Left lobe of liver (tissue), 2 donors: ENCODE measurements around the gene CFAP299. TPM values are rescaled to one million over a fixed set of nuclear protein-coding genes. Genes with fewer than 3 reads are reported as not detected.
"Not testable (repeated sequence)": the region's sequence is repeated elsewhere in the genome, so short reads cannot be mapped to it uniquely, and the experiment has no call there.

Source experiments
- ATAC-seq: fragments of 200-7000 bp; cut with Tn5 transposase; one replicate; pipeline ENCODE4 v1.9.1; 2020; ENCODE audit warnings: mild to moderate bottlenecking, moderate library complexity
- DNase-seq: peaks from one replicate; pipeline ENCODE4 v3.0.0-alpha.2; 2020; ENCODE audit warnings: low spot score
- total RNA-seq: library from RNA; stranded (reverse); gene quantifications from one replicate; pipeline ENCODE4 v1.2.1, GENCODE V29; 2021
- donor health status: DM: no; HTN: no; CAD: no; lungs with moderate emphysema.
- donor health status: DM: no; HTN: yes; CAD: no.

Gene CFAP299
- total RNA-seq, 1 donor from 2014 or later, result not detected

DNA sequence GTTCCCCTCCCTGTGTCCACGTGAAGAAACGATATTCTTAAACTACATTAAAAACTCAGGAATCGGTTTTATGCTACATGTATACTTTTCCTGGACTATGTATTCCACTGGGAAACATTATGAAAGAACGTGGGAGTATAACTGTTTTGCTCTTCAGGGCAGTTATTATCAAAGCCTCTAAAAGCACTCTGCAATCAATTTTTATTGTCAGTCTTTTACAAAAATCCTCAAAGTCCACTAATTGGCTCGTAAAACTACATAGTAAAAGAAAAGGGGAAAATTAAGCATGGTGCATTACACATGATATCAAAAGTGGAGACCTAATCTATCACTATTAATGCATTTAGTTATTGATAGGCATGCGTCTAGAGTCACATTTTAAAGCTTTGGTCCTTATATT, 11.4 kb upstream of the CFAP299 start:
- no peak for DNase-seq
- no peak for ATAC-seq

DNA sequence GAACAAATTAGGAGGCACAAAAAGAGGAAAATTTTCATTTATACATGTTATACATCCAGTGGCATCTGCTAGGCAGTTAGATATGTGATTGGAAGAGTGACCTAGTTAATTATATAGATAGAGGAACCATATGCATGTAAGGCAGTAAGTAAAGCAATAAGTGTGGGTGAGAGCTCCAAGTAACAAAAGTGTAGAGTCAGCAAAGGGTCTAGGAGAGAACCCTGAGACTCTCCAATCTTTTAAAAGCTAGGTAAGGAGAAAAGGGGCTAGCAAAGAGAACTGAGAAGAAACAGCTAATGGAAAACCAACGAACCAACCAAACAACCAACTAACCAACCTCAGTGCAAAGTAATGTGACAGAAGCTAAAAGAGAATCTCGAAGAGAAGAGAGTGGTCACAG, 3.8 kb upstream of the CFAP299 start:
- ATAC-seq, result no peak

DNA sequence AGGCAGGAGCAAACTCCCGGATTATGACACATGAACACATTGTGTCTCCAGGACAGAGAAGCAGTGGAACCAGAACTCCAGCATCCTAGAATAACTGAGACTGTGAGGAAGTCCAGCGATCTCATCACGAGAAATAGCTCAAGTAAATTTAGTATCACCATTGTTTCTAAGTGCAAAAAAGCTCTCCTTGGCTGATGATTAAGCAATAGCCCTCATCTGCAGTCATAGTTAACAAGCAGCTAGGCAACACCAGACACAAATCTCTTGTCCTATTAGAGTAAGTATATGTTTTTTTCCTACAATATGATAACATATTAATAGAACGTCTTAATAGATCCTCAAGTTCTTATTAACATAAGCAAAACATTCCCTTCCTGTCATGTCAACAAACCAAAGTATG, 2.4 kb upstream of the CFAP299 start:
- DNase-seq (no peak), ATAC-seq (no peak)

More for the DNA sequence above, 3.8 kb upstream of the CFAP299 start:
- DNase-seq, result no peak

DNA sequence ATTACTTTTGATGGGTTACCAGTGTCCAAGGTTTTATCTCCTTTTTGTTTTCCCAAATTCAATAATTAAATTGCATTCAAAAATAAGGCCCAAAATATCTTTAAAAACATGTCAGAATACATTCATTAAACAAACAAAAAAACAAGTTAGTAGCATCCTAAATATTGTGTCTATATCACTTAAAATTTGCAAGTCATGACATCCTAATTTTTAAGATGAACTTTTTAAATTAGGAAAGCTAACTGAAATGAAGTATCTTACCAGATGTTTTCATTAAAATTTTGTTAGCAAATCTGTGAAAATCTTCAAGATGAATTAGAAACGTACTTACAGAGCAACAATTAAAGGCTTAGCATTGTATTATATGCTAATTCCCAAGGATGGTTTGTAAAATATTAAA, 962 bp upstream of the CFAP299 start:
- ATAC-seq, result no peak

DNA sequence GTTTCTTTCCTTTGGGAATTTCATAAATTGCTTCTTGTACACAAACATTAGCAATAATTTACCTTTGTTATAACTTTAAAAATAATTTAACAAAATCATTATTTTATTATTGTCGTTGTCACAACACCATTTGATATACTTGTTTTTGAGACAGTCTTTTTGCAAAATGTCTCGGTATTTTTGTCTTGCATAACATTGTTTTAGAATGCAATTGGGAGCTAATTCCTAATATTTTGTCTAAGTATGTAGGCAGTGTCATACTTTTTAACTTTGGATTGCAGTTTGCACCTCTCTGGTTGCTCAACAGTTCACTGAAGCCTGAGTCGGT, 340 bp upstream of the CFAP299 start:
- DNase-seq (no peak), ATAC-seq (no peak)

More for the DNA sequence above, 962 bp upstream of the CFAP299 start:
- DNase-seq, result no peak

DNA sequence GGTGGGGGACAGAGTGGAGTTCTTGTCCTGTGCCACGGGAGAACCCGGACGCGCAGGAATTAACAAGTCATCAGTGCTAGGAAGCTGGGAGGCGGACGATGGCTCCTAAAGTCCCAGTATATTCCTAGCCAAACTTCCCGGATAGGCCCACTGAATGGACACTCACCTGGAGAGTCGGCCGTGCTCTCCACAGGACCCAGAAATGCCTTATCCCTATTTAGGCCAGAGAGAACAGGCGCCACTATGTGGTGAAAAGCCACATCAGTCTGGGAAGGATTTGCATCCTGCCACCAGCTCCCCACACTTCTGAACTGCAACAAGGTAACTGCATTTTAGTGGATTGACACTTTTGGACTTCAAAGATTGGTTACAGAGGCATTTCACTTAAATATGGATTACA, 1.1 kb downstream of the CFAP299 start:
- DNase-seq (peak; percentile 53), ATAC-seq (peak; percentile 73)

DNA sequence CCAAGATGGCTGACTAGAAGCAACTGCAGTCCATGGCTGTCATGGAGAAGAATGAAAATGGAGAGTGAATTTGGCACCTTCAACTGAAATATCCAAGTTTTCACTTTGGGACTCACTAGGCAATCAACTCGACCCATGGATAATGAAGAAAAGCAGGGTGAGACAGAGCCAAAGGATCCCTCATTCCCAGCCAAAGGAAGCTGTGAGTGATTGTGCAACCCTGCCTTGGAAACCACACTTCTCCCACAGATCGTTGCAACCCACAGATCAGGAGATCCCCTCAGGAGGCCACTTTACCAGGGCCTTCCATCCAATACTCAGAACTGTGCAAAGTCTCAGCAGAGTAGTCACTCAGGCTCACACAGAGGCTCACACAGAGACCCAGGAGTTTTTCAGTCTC, 4.5 kb downstream of the CFAP299 start:
- ATAC-seq, result no peak
- no peak for DNase-seq

DNA sequence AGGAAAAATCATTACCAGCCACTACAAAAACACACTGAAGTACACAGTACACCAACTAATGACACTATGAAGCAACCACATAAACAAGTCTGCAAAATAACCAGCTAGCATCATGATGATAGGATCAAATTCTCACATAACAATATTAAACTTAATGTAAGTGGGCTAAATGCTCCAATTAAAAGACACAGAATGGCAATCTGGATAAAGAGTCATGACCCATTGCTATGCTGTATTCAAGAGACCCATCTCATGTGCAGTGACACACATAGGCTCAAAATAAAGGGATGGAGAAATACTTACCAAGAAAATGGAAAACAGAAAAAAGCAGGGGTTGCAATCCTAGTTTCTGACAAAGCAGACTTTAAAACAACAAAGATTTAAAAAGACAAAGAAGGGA, 7.2 kb downstream of the CFAP299 start:
- not testable (repeated sequence) for ATAC-seq, DNase-seq

DNA sequence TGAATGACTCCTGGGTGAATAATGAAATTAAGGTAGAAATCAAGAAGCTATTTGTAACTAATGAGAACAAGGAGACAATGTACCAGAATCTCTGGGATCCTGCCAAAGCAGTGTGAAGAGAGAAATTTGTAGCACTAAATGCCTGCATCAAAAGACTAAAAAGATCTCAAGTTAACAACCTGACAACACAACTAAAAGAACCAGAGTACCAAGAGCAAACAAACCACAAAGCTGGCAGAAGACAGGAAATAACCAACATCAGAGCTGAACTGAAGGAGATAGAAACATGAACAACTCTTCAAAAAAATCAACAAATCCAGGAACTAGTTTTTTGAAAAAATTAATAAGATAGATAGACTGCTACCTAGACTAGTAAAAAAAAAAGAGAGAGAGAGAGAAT, 8.4 kb downstream of the CFAP299 start:
- DNase-seq (no peak), ATAC-seq (no peak)

DNA sequence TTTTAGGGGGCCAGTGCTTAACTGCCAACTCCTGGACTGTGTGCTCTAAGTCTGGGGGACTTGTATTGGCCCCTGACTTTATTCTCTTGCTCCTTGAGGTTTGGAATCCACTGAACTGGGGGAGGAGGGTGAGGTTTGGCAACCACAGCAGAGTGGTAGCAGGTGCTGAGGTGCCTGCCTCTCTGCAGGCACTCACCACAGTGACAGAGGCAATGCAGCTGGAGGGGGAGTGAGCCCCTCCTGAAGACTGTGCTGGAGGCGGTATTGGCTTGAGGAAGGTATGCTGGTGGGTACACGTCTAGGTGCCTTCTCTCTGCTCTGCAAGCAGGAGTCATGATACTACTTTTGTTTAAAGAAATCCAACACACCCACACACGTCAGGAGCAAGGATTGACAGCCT, 24.6 kb downstream of the CFAP299 start:
- ATAC-seq (no peak), DNase-seq (no peak)

DNA sequence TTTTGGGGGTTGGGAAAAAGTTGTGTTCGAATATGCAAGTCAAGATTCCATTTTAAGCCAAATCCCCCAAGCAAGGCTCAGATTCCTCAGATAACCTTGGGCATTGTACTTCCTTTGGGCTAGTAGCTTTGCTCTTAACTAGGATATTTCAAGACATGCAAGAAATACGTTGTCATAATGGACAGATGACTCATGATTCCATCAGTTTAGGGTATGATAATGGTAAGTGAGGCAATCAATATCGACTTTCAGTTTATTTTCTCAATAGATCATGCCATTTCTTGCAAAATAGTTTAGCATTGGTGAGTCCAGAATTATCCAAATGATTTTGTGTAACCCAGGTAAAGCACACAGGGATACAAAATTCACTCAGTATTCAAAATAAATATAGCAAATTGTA, 25.4 kb downstream of the CFAP299 start:
- ATAC-seq (no peak), DNase-seq (no peak)

DNA sequence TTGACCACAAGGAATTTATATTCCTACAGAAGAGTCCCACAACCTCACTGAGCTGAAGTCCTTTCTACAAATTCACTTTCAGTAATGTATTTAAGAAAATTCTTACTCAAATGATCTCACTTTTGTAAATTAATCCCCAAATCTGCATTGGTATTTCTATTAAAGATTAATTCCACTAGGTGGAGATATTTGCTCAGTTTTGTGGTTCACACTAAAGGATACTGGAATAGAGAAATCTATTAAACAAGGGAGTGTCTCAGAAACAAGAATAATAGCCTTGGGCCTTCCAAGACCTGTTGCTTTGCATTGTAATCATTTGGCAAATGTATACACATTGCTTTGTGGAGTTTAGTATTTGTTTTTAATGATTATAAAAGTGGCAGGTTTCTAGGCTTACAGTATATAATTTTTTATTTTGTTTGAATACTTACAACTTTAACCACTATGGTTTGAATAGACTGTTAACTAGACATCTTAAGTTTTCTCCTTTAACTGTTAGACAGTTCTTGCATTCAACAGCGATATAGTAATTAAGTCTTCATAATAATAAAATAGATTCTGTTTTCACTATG, 25.9 kb downstream of the CFAP299 start:
- DNase-seq, result no peak
- ATAC-seq, result peak; percentile 70

DNA sequence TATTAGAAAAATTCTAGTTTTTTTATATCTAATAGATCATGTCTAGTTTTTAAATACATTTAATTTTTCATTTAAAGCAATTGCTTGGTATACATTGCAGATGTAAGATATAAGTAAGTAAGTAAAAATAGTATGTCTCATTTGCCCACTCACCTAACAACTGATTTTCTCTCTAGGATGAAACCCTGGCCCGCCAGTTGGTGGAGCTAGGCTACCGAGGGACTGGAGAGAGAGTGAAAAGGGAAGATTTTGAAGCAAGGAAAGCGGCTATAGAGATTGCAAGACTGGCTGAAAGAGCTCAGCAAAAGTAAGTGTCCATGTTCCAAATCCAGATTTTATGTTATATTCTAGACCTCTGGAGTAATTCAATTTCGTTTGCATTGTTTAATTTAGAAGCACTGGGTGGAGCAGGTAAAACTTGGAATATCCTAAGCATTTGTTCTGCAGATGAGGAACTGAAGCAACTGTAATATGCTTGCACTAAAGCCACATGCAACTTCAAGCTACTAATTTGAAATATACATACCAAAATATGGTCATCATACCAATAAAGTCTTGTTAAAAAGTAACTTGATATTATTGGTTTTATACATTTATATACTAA, 27.1 kb downstream of the CFAP299 start:
- ATAC-seq (peak; percentile 78), DNase-seq (no peak)

DNA sequence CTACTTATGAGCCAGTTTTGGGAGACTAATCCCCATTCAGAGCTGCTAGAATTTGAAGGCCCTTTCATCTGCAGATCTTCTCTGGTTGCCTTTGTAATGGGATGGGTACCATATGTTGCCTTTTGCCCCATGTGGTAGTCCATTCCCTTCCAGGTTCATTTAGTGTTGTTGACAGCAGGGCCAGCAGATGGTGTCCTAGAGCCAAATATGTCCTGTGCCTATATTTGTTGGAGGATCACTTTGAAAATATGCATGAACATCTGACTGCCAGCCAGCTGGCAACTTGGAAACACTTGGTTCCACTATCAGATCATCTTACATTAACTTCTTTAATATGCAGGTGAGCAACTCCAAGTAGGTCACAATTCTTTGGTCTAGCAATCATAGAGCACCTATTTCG, 30.4 kb downstream of the CFAP299 start:
- DNase-seq (no peak), ATAC-seq (peak; percentile 86)

DNA sequence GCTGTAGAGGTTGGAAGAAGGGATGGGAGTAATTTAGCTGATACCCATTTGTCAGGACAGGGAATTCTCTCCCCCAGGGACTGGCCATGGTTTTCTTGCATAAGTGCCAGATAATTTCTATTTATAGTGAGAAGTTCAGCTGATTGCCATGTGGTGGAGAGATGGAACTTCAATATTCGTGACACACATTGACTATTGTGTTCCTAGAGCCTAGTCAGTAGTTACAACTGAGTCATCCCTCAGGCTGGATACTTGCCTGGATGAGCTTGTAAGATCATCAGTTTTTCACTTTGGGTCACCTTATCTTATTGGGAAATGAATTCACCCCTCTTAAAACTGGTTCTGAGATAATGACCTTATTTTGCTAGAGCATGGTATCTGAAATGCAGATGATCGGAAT, 32.2 kb downstream of the CFAP299 start:
- DNase-seq, result no peak
- no peak for ATAC-seq

DNA sequence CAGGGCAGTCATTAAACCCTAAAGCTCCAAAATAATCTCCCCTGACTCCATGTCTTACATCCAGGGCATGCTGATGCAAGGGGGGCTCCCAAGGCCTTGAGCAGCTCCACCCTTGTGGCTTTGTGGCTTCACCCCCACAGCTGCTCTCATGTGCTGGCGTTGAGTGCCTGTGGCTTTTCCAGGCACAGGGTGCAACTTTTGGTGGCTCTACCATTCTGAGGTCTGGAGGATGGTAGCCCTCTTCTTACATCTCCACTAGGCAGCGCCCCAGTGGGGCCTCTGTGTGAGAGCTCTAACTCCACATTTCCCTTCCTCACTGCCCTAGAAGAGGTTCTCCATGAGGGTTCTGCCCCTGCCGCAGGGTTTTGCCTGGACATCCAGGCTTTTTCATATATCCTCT, 35.1 kb downstream of the CFAP299 start:
- no peak for ATAC-seq

DNA sequence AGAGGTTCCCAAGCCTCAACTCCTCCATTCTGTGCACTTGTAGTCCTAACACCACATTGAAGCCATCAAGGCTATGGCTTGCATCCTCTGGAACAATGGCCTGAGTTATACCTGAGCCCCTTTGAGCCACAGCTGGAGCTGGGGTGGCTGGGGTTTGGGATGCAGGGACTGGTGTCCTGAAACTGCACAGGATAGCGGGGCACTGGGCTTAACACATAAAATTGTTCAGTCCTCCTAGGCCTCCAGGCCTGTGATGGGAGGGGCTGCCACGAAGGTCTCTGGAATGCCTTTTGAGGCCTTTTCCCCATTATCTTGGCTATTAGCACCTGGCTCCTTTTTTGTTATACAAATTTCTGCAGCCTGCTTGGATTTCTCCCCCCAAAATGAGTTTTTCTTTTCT, 35.5 kb downstream of the CFAP299 start:
- ATAC-seq, result no peak
- DNase-seq, result no peak

More for the DNA sequence above, 35.1 kb downstream of the CFAP299 start:
- DNase-seq, result no peak

DNA sequence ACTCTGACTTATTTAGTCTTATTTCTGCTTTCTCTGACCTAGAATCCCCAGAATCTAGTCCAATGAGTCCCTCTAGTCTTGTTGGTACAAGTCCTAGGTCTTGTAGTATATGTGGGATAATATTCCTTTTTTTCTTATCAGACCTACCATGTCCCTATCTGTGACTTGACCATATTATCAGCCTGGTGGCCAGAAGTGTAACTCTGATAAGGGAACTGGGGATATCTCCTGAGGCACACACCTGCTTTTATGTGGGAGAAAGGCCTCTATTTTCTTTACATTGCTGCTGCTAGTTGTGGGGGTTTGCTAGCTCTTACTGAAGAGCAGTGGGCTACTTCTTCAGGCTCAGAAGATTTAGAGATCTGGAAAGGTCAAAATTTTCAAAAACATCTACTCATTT, 38.6 kb downstream of the CFAP299 start:
- DNase-seq (no peak), ATAC-seq (no peak)

DNA sequence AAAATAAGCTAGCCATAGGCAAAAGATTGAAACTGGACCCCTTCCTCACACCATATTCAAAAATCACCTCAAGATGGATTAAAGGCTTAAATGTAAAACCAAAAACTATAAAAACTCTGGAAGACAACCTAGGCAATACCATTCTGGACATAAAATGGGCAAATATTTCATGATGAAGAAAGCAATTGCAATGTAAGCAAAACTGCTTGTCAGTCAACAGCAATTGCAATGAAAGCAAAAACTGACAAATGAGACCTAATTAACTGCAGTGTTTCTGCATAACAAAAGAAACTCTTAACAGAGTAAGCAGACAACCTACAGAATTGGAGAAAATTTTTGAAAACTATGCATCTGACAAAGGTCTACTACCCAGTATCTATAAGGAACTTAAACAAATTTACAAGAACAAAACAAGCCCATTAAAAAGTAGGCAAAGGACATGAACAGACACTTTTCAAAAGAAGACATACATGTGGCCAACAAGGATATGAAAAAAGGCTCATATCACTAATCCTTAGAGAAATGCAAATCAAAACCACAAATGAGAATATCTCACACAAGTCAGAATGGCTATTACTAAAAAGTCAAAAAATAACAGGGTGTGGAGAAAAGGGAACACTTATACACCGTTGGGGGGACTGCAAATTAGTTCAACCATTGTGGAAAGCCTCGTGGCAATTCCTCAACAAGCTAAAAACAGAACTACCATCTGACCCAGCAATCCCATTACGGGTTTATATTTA, 46.7 kb downstream of the CFAP299 start:
- no peak for ATAC-seq
- DNase-seq, result no peak

DNA sequence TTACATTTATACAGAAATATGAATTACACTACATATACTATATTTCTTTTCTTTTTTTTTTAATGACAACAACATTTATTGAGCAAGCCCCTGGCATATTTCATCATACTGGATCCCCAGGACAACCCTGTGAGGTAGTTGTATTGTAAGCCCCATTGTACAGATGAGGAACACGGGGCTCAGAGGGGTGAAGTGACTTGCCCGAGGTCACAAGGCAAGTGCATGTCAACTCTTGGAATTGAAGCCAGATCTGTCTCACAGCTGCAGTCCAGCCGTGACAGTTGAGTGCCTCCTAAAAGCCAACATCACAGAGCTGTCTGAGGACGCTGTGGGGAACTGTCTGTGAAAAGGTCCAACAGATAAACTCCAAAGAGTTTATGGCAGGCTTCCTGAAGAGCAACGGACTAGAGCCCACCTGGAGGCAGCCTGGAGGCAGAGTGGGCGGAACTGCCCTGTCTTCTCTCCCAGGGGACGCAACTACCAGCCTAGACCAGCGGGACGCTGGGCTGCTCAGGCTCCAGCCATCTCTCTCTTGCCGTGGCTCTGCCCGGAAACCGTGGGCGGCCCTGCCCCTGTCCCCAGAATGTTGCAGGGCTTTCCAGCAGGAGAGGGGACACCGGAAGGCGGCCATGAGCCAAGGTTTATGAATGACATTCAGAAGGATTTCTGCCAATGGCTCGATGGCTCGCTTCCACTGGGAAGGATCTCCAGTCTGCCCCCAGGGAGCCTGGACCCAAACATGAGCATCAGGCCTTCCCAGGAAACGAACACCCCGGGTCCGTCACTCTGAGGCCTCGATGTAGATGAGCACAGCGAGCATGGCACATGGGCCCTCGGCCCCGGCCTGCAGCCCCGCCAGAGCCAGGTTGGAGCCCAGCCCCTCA, 50.1 kb downstream of the CFAP299 start:
- no peak for DNase-seq
- ATAC-seq, result no peak

DNA sequence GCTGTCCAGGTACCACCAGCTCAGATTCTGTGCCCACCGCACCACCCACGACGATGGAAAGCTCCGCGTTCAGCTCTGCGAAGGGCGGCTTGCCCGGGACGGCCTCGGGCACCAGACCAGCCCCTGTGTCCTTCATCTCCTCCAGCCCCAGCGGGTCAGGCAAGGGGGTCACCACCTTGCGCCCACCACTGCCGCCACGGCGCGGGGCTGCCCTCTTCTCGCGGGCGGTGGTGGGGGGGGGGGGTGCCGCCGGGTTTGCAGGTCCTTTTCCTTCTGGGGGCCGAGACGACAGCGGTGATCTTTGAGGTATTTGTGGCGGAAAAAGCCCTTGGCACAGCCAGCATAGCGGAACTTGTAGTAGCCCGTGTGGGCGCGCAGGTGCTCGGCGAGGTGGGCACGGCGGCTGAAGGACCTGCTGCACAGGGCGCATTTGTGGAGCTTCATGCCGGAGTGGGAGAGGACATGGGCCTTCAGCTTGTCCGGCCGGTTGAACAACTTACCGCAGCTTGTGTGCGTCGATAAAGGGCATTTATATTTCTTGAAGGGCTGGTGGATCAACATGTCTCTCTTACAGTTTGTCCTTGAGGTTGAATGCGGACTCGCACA, 50.9 kb downstream of the CFAP299 start:
- ATAC-seq (no peak), DNase-seq (no peak)
